ENCODE measurements around the gene ESRRB. TPM values are rescaled to one million over a fixed set of nuclear protein-coding genes. Genes with fewer than 3 reads are reported as not detected.

Gene ESRRB
- total RNA-seq, 4 donors from 2014 or later: 0.81 to 0.93 TPM; not detected in 2

DNA sequence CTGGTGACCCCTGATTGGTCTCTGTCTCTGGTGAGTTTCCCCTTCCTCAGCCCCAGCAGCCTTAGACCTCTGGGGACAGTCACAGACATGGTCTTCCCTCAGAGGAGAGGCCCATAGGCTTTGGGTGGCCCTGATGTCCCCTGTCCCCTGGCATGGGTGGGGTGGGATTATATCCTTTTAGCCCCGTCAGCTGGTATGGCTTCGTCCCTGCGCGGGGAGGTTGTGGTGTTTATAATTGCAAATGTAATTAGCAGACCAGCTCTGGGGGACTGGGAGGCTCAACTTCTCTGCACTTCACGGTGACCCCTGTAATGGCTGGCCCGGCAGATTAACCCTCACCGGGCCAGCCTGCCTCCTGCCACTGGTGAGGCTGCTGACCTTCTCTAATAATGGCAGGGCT, 5.1 kb downstream of the ESRRB start:
- no CpG with 5 or more reads among the region's 7 CpGs for WGBS, 2 donors (ENCODE audit: low coverage in 1 of 2)
- peaks cover 91% of the 10 kb centered on the region for H3K27me3 ChIP-seq
- no peak overlapping the region for H3K4me3 ChIP-seq
- H3K4me1 ChIP-seq: peaks cover 0 to 19% (median 13%) of the 10 kb centered on the region in 3 donors
- H3K9me3 ChIP-seq: no peaks in the 10 kb centered on the region
- ATAC-seq: no peak
- no peak overlapping the region for H3K27ac ChIP-seq
- TF ChIP-seq POLR2AphosphoS5 (IDR thresholded peaks at IDR 0.05): no peak
- no peak for TF ChIP-seq POLR2A (IDR thresholded peaks at IDR 0.05)
- no peak for TF ChIP-seq CTCF (IDR thresholded peaks at IDR 0.05)
- no peak for TF ChIP-seq EP300 (IDR thresholded peaks at IDR 0.05)
- no peaks in the 10 kb centered on the region for H3K36me3 ChIP-seq

GRCh38 chr14:76381817-76382494, 6.0 kb downstream of the ESRRB start:
- Histone ChIP-seq H3K4me3 (no peak overlapping the region), H3K9me3 (no peaks in the 10 kb centered on the region), H3K27me3 (peaks cover 90% of the 10 kb centered on the region), H3K27ac (no peak overlapping the region), H3K36me3 (no peaks in the 10 kb centered on the region), H3K4me1 (peaks cover 0 to 9% (median 4%) of the 10 kb centered on the region in 3 donors)
- ATAC-seq: no peak
- WGBS, 2 donors (ENCODE audit: low coverage in 1 of 2): 72 to 80% methylated on average over 1 to 2 of the region's 7 CpGs
- TF ChIP-seq POLR2A (IDR thresholded peaks at IDR 0.05) (no peak), EP300 (IDR thresholded peaks at IDR 0.05) (no peak), POLR2AphosphoS5 (IDR thresholded peaks at IDR 0.05) (no peak)

DNA sequence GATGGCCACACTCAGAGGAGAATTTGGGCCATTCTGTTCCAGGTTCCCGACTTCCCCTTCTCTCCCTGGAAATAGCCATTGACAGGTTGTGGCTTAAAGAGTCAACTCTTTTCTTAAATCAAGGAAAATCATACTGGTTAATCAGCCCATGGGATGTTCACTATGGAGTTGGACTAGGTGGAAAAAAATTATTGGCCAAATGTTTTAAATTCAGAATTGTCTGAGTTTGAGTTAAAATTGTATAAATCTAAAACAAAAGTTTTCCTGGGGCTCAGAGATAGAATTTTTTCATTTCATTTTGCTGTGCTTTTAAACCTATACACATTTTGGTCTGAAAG, 6.5 kb downstream of the ESRRB start:
- ATAC-seq: no peak
- Histone ChIP-seq H3K4me1 (peaks cover 0 to 4% (median 0%) of the 10 kb centered on the region in 3 donors), H3K4me3 (no peak overlapping the region), H3K36me3 (no peaks in the 10 kb centered on the region), H3K27ac (no peak overlapping the region), H3K27me3 (peaks cover 90% of the 10 kb centered on the region), H3K9me3 (no peaks in the 10 kb centered on the region)
- 83 to 100% methylated on average over 1 of the region's 1 CpG for WGBS, 2 donors (ENCODE audit: low coverage in 1 of 2)
- TF ChIP-seq POLR2AphosphoS5 (IDR thresholded peaks at IDR 0.05) (no peak), EP300 (IDR thresholded peaks at IDR 0.05) (no peak), CTCF (IDR thresholded peaks at IDR 0.05) (no peak), POLR2A (IDR thresholded peaks at IDR 0.05) (no peak)

GRCh38 chr14:76385435-76385834, 9.5 kb downstream of the ESRRB start:
- Histone ChIP-seq H3K4me3 (no peak overlapping the region), H3K27me3 (peaks cover 83% of the 10 kb centered on the region), H3K27ac (no peak overlapping the region), H3K9me3 (no peaks in the 10 kb centered on the region), H3K36me3 (no peaks in the 10 kb centered on the region), H3K4me1 (no peaks in the 10 kb centered on the region)
- no peak for ATAC-seq
- no peak for TF ChIP-seq POLR2AphosphoS5 (IDR thresholded peaks at IDR 0.05)
- 40 to 44% methylated on average over 2 to 4 of the region's 4 CpGs for WGBS, 2 donors (ENCODE audit: low coverage in 1 of 2)

- 17% methylated on average over 1 of the region's 11 CpGs; no CpG with 5 or more reads in 1 of the 2 donors for WGBS, 2 donors (ENCODE audit: low coverage in 1 of 2)
- Histone ChIP-seq H3K27ac (no peak overlapping the region), H3K27me3 (peaks cover 66% of the 10 kb centered on the region), H3K4me1 (no peaks in the 10 kb centered on the region), H3K9me3 (no peaks in the 10 kb centered on the region), H3K4me3 (no peak overlapping the region), H3K36me3 (no peaks in the 10 kb centered on the region)
- peak; percentile 79 for ATAC-seq
- TF ChIP-seq POLR2A (IDR thresholded peaks at IDR 0.05): no peak
- no peak for TF ChIP-seq POLR2AphosphoS5 (IDR thresholded peaks at IDR 0.05)
- TF ChIP-seq CTCF (IDR thresholded peaks at IDR 0.05): peak in 3 of 4 experiments; percentile 68 to 78 (median 78)
Observed at GRCh38 chr14:76386944-76387782, 11.2 kb downstream of the ESRRB start.

Data from gastroesophageal sphincter (tissue), 4 donors.